Esophagus squamous epithelium (tissue), 5 donors: ENCODE data around the gene TRIB2. TPM values are rescaled to one million over a fixed set of nuclear protein-coding genes. Genes with fewer than 3 reads are reported as not detected.

Source experiments
- DNase-seq: peaks from one replicate; lab custom pipeline; 2025; lab: John Stamatoyannopoulos, UW
- H3K27ac ChIP-seq, 4 donors: fragments of 200-600 bp; sonication (generic); one replicate each; pipeline ENCODE4 v1.5.1; 2016 to 2019; ENCODE audit warnings: mild to moderate bottlenecking in 1 of 4
- H3K27me3 ChIP-seq, 4 donors: fragments of 200-600 bp; sonication (generic); 1 replicate in 3 of 4; 2 replicates in 1 of 4; pipeline versions ENCODE4 v1.5.1 to v1.6.0; 2017 to 2021; ENCODE audit warnings: antibody characterized with exemption in 1 of 4
- H3K36me3 ChIP-seq, 3 donors: fragments of 200-600 bp; sonication (generic); one replicate each; pipeline ENCODE4 v1.5.1; 2016 to 2019
- H3K4me1 ChIP-seq, 3 donors: fragments of 200-600 bp; sonication (generic); one replicate each; pipeline ENCODE4 v1.5.1; 2017 to 2019
- H3K4me3 ChIP-seq, 4 donors: fragments of 200-600 bp; sonication (generic); 1 replicate in 3 of 4; 2 replicates in 1 of 4; pipeline ENCODE4 v1.5.1; 2016 to 2019; ENCODE audit warnings: mild to moderate bottlenecking in 2 of 4, moderate library complexity in 1 of 4
- H3K9me3 ChIP-seq, 3 donors: fragments of 200-600 bp; sonication (generic); one replicate each; pipeline ENCODE4 v1.5.1; 2016 to 2019
- CTCF ChIP-seq, 6 experiments: fragments of 450-650 bp in 4 of 6; fragments of 200-600 bp in 2 of 6; sonication (generic) in 2 of 6; IDR thresholded peaks; one replicate each; pipeline ENCODE4 v1.5.1; 2016 to 2019; ENCODE audit warnings: antibody characterized with exemption in 6 of 6, mild to moderate bottlenecking in 4 of 6, moderate library complexity in 4 of 6
- POLR2A ChIP-seq, 4 donors: fragments of 450-650 bp; IDR thresholded peaks; one replicate each; pipeline ENCODE4 v1.6.1; 2017; ENCODE audit warnings: antibody characterized with exemption in 4 of 4, mild to moderate bottlenecking in 4 of 4, moderate library complexity in 3 of 4
- WGBS, 2 donors: methylation state at CpG; one replicate each; pipeline ENCODE4 v1.1.5; 2018; 5-methylcytosine and 5-hydroxymethylcytosine counted together
- intact Hi-C: fragments of 100-400 bp; cut with DNase I; formaldehyde crosslinking; loops from one replicate; pipeline ENCODE4 v1.15.0; 2022
- small RNA-seq, 4 donors: library from RNA; depleted of rRNA; stranded (forward); fragments of <200 nt; gene quantifications; one replicate each; pipeline ENCODE3, GENCODE V24; 2016
- total RNA-seq, 4 donors: library from RNA; depleted of rRNA; stranded (reverse); fragments of >200 nt; gene quantifications; one replicate each; pipeline ENCODE4 v1.1.0, GENCODE V29; 2016
- donor health status: DM: yes; HTN: yes; CAD: no.

Gene TRIB2
- total RNA-seq, 4 donors from 2014 or later, result 9.8 to 42.2 (median 32.4) TPM

- Histone ChIP-seq H3K4me3 (no peak overlapping the region), H3K36me3 (no peaks in the 10 kb centered on the region), H3K9me3 (no peaks in the 10 kb centered on the region), H3K27ac (no peak overlapping the region), H3K27me3 (peaks cover 0 to 10% (median 0%) of the 10 kb centered on the region in 4 donors), H3K4me1 (no peaks in the 10 kb centered on the region)
- TF ChIP-seq POLR2A (IDR thresholded peaks at IDR 0.05) (no peak), CTCF (IDR thresholded peaks at IDR 0.05) (no peak)
- intact Hi-C loops, result no loop called here
- no peak for DNase-seq
Observed at GRCh38 chr2:12781329-12781728, 64.6 kb downstream of the TRIB2 start.

DNA sequence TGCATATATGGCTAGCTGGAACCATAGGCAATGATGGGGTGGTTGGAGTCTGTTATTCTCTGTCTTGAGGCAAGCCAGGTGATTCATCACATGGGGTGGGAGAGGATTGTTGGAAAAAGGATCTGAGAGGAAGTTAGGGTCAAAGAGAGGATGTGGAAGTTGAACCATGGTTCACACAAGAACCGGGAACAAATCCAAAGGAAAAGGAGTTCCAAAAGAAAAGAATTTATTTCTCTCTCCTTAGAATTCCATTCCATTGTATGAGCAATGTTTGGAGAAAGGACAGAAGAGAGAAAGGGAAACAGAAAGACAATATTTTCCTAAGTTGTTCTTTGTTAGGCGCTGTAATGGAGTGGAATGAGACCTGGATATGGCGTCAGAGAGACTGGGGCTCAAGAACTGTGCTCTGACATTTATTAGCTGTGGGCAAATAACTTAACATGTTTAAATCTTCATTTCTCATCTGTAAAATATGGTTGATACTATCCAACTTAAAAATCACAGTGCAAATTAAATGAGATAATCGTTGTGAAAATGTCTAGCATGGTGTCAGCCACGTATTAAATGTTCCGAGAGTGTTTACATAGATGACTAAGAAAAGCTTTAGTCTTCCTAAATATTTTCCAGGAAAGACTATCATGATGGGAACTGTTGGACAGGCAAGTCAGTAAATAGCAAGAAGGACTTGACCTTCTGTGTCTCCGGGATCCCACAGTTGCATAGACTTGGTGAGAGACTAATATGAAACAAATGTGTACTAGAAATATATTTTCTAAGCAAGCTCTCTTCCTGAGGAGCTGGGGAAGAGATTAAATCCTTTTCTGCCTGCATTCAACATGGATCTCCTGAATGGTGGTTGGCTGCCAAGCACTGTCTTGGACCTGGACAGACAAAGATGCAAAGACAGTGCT, 71.4 kb downstream of the TRIB2 start:
- no peaks in the 10 kb centered on the region for H3K9me3 ChIP-seq
- no peaks in the 10 kb centered on the region for H3K36me3 ChIP-seq
- peaks cover 0 to 12% (median 4%) of the 10 kb centered on the region in 3 donors for H3K4me1 ChIP-seq
- H3K27me3 ChIP-seq, result peaks cover 0 to 4% (median 0%) of the 10 kb centered on the region in 4 donors
- no peak for DNase-seq
- TF ChIP-seq CTCF (IDR thresholded peaks at IDR 0.05), result no peak
- intact Hi-C loops, result no loop called here
- peak overlapping the region in 1 of 4 donors; percentile 4 for H3K4me3 ChIP-seq
- 41 to 60% methylated on average over 7 of the region's 7 CpGs for WGBS, 2 donors
- peak overlapping the region in 3 of 4 donors; percentile 58 to 72 (median 72) for H3K27ac ChIP-seq

- Histone ChIP-seq H3K4me1 (peaks cover 0 to 12% (median 4%) of the 10 kb centered on the region in 3 donors), H3K4me3 (no peak overlapping the region), H3K27ac (no peak overlapping the region), H3K27me3 (peaks cover 0 to 3% (median 0%) of the 10 kb centered on the region in 4 donors), H3K9me3 (no peaks in the 10 kb centered on the region), H3K36me3 (no peaks in the 10 kb centered on the region)
- 78 to 83% methylated on average over 3 of the region's 3 CpGs for WGBS, 2 donors
- intact Hi-C loops, result no loop called here
- TF ChIP-seq POLR2A (IDR thresholded peaks at IDR 0.05) (no peak), CTCF (IDR thresholded peaks at IDR 0.05) (no peak)
- DNase-seq, result no peak
Observed at GRCh38 chr2:12791906-12792305, 75.2 kb downstream of the TRIB2 start.

Small RNAs within 50 kb of the gene (small RNA-seq; reads per million reads assigned to genes)
- gene MIR3125, result 0 to 0.14 (median 0) reads per million in 4 donors
